H9 (cell line): Measurements from ENCODE around the gene CSNK2A2. TPM values are rescaled to one million over a fixed set of nuclear protein-coding genes. Genes with fewer than 3 reads are reported as not detected.

Source experiments
- DNase-seq: peaks from one replicate; pipeline ENCODE4 v3.0.0-alpha.2; 2017
- H2AFZ ChIP-seq: one replicate; pipeline ENCODE4 v1.6.1; 2013; ENCODE audit warnings: mild to moderate bottlenecking, low read length, control low read depth, moderate library complexity
- H2AK5ac ChIP-seq: 2 replicates; pipeline ENCODE4 v1.6.1; 2013; ENCODE audit warnings: low read length, control low read depth, mixed read lengths; ENCODE audit not compliant: insufficient read length
- H2BK120ac ChIP-seq: one replicate; pipeline ENCODE4 v1.6.1; 2013; ENCODE audit warnings: low read depth, mild to moderate bottlenecking, low read length, control low read depth, inconsistent platforms; ENCODE audit not compliant: poor library complexity, severe bottlenecking
- H2BK12ac ChIP-seq: 2 replicates; pipeline ENCODE4 v1.6.1; 2013; ENCODE audit warnings: low read length, control low read depth, mixed read lengths, low read depth; ENCODE audit not compliant: insufficient read length
- H2BK15ac ChIP-seq: 2 replicates; pipeline ENCODE4 v1.6.1; 2013; ENCODE audit warnings: low read depth, low read length, control low read depth
- H2BK20ac ChIP-seq: one replicate; pipeline ENCODE4 v1.6.1; 2013; ENCODE audit warnings: low read depth, mild to moderate bottlenecking, low read length, control low read depth, inconsistent platforms; ENCODE audit not compliant: poor library complexity, severe bottlenecking
- H2BK5ac ChIP-seq: 2 replicates; pipeline ENCODE4 v1.6.1; 2013; ENCODE audit warnings: low read length, control low read depth, mixed read lengths; ENCODE audit not compliant: insufficient read length
- H3K14ac ChIP-seq: 2 replicates; pipeline ENCODE4 v1.6.1; 2013; ENCODE audit warnings: low read length, control low read depth; ENCODE audit not compliant: insufficient read depth
- H3K18ac ChIP-seq: 2 replicates; pipeline ENCODE4 v1.6.1; 2013; ENCODE audit warnings: low read depth, mild to moderate bottlenecking, mixed read lengths, low read length, control low read depth; ENCODE audit not compliant: insufficient read length
- H3K23ac ChIP-seq: 2 replicates; pipeline ENCODE4 v1.6.1; 2013; ENCODE audit warnings: low read length, control low read depth, mixed read lengths, low read depth; ENCODE audit not compliant: insufficient read length
- H3K23me2 ChIP-seq: 2 replicates; pipeline ENCODE4 v1.6.1; 2013; ENCODE audit warnings: low read depth, mild to moderate bottlenecking, mixed read lengths, low read length, control low read depth; ENCODE audit not compliant: insufficient read length, poor library complexity, severe bottlenecking
- H3K27ac ChIP-seq: 2 replicates; pipeline ENCODE4 v1.5.1; 2013; ENCODE audit warnings: low read length, control low read depth, mixed read lengths, low read depth; ENCODE audit not compliant: insufficient read length
- H3K27me3 ChIP-seq: 2 replicates; pipeline ENCODE4 v1.6.1; 2013; ENCODE audit warnings: low read length, control low read depth, inconsistent platforms; ENCODE audit not compliant: insufficient read depth
- H3K4ac ChIP-seq: 2 replicates; pipeline ENCODE4 v1.6.1; 2013; ENCODE audit warnings: low read depth, mild to moderate bottlenecking, control low read depth, inconsistent platforms, low read length, moderate library complexity
- H3K4me1 ChIP-seq: 2 replicates; pipeline ENCODE4 v1.6.1; 2013; ENCODE audit warnings: low read length, control low read depth, inconsistent platforms; ENCODE audit not compliant: insufficient read depth
- H3K4me2 ChIP-seq: 2 replicates; pipeline ENCODE4 v1.6.1; 2013; ENCODE audit warnings: low read length, control low read depth, mixed read lengths; ENCODE audit not compliant: insufficient read length, insufficient read depth
- H3K56ac ChIP-seq: 2 replicates; pipeline ENCODE4 v1.6.1; 2013; ENCODE audit warnings: low read depth, mild to moderate bottlenecking, mixed read lengths, low read length, control low read depth; ENCODE audit not compliant: insufficient read length
- H3K79me1 ChIP-seq: 2 replicates; pipeline ENCODE4 v1.6.1; 2013; ENCODE audit warnings: low read depth, mild to moderate bottlenecking, moderate library complexity, low read length, control low read depth, inconsistent platforms; ENCODE audit not compliant: insufficient read depth, poor library complexity, severe bottlenecking
- H3K79me2 ChIP-seq: 2 replicates; pipeline ENCODE4 v1.6.1; 2013; ENCODE audit warnings: low read length, control low read depth, inconsistent platforms; ENCODE audit not compliant: insufficient read depth
- H3K9ac ChIP-seq: 2 replicates; pipeline ENCODE4 v1.6.1; 2013; ENCODE audit warnings: low read length, control low read depth, mixed read lengths; ENCODE audit not compliant: insufficient read length; ENCODE audit errors: extremely low read depth
- H3K9me3 ChIP-seq: one replicate; pipeline ENCODE4 v1.6.1; 2013; ENCODE audit warnings: low read depth, low read length, inconsistent platforms; ENCODE audit not compliant: control insufficient read depth
- H3T11ph ChIP-seq: one replicate; pipeline ENCODE4 v1.6.1; 2013; ENCODE audit warnings: mild to moderate bottlenecking, low read length, control low read depth, inconsistent platforms
- H4K20me1 ChIP-seq: one replicate; pipeline ENCODE4 v1.6.1; 2013; ENCODE audit not compliant: control insufficient read depth, insufficient read length, insufficient read depth
- H4K5ac ChIP-seq: 2 replicates; pipeline ENCODE4 v1.6.1; 2013; ENCODE audit warnings: low read depth, mild to moderate bottlenecking, mixed read lengths, low read length, control low read depth; ENCODE audit not compliant: insufficient read length
- H4K8ac ChIP-seq: replicated peaks from 2 replicates; pipeline ENCODE4 v1.6.1; 2013; ENCODE audit warnings: low read length, control low read depth, mixed read lengths, low read depth; ENCODE audit not compliant: insufficient read length
- H4K91ac ChIP-seq: 2 replicates; pipeline ENCODE4 v1.6.1; 2013; ENCODE audit warnings: low read depth, mild to moderate bottlenecking, moderate library complexity, mixed read lengths, low read length, control low read depth; ENCODE audit not compliant: insufficient read length
- H3K27ac Mint-ChIP-seq, 3 experiments: 2 replicates in 2 of 3; 3 replicates in 1 of 3; pipeline ENCODE4 v1.8.0; 2020 to 2021; ENCODE audit warnings: mixed read lengths in 3 of 3, mild to moderate bottlenecking in 1 of 3, moderate library complexity in 1 of 3
- H3K27me3 Mint-ChIP-seq: 2 replicates; pipeline ENCODE4 v1.8.0; 2021; ENCODE audit warnings: low read depth, mild to moderate bottlenecking, moderate library complexity, mixed read lengths
- H3K36me3 Mint-ChIP-seq, 3 experiments: 2 replicates in 2 of 3; 3 replicates in 1 of 3; pipeline ENCODE4 v1.8.0; 2020 to 2021; ENCODE audit warnings: low read depth in 3 of 3, mixed read lengths in 3 of 3; ENCODE audit not compliant: insufficient read depth in 1 of 3
- H3K4me1 Mint-ChIP-seq, 2 experiments: 2 replicates each; pipeline ENCODE4 v1.8.0; 2020; ENCODE audit warnings: mixed read lengths in 2 of 2
- H3K4me3 Mint-ChIP-seq, 2 experiments: 2 replicates in 1 of 2; 3 replicates in 1 of 2; pipeline ENCODE4 v1.8.0; 2020 to 2021; ENCODE audit warnings: mild to moderate bottlenecking in 2 of 2, mixed read lengths in 2 of 2, moderate library complexity in 1 of 2
- H3K9me3 Mint-ChIP-seq, 2 experiments: 2 replicates in 1 of 2; 3 replicates in 1 of 2; pipeline ENCODE4 v1.8.0; 2020; ENCODE audit warnings: mild to moderate bottlenecking in 2 of 2, mixed read lengths in 2 of 2, moderate library complexity in 1 of 2
- CTCF ChIP-seq: fragments of 200-600 bp; sonication (generic); conservative IDR thresholded peaks from 3 replicates; pipeline ENCODE4 v1.8.0; 2021; ENCODE audit warnings: antibody characterized with exemption, mild to moderate bottlenecking
- WGBS: extraction: QIAGEN DNeasy Blood & Tissue Kit; methylation state at CpG from one replicate; pipeline ENCODE4 v1.1.7; 2013; ENCODE audit warnings: missing lambda C conversion rate, low lambda C conversion rate, mixed read lengths; ENCODE audit not compliant: insufficient read length; ENCODE audit errors: extremely low coverage; 5-methylcytosine and 5-hydroxymethylcytosine counted together
- total RNA-seq: library from RNA; stranded (reverse); gene quantifications from 2 replicates; pipeline ENCODE4 v1.2.1, GENCODE V29; 2021

CSNK2A2 gene
- total RNA-seq, 1 experiment from 2014 or later = 134 TPM

- no peak for TF ChIP-seq CTCF
- no peak overlapping the region for H3K4me3 Mint-ChIP-seq
- H3K4me1 ChIP-seq = no peaks in the 10 kb centered on the region
- H3K27ac ChIP-seq = no peak overlapping the region
- no peaks in the 10 kb centered on the region for H4K20me1 ChIP-seq
- no peak overlapping the region for H3T11ph ChIP-seq
- no peak for DNase-seq
- no peaks in the 10 kb centered on the region for H3K27me3 ChIP-seq
- no peak overlapping the region for H4K91ac ChIP-seq
- peaks cover 10% of the 10 kb centered on the region for H3K79me1 ChIP-seq
- H3K14ac ChIP-seq = no peak overlapping the region
- no peak overlapping the region for H3K4me2 ChIP-seq
- no peaks in the 10 kb centered on the region for H3K9me3 ChIP-seq
- no peak overlapping the region for H2BK120ac ChIP-seq
- H2BK15ac ChIP-seq = no peak overlapping the region
- H3K23ac ChIP-seq = no peak overlapping the region
- no peak overlapping the region for H2BK12ac ChIP-seq
- no peaks in the 10 kb centered on the region for H3K9me3 Mint-ChIP-seq
- H4K5ac ChIP-seq = no peak overlapping the region
- no peak overlapping the region for H2BK20ac ChIP-seq
- H3K79me2 ChIP-seq = peaks cover 1% of the 10 kb centered on the region; the same call in 1 of the 2 replicates
- no peak overlapping the region for H3K56ac ChIP-seq
- H3K18ac ChIP-seq = no peak overlapping the region
- H2BK5ac ChIP-seq = no peak overlapping the region
- H3K4me1 Mint-ChIP-seq = no peaks in the 10 kb centered on the region
- WGBS = no CpG with 5 or more reads among the region's 1 CpG
- H2AFZ ChIP-seq = no peak overlapping the region
- H3K4ac ChIP-seq = no peak overlapping the region
- H3K9ac ChIP-seq = peak overlapping the region; percentile 33
- no peaks in the 10 kb centered on the region for H3K23me2 ChIP-seq
- H4K8ac ChIP-seq = no peak overlapping the region
- H3K27ac Mint-ChIP-seq = no peak overlapping the region
- H3K36me3 Mint-ChIP-seq = peaks cover 17 to 87% (median 74%) of the 10 kb centered on the region in 3 experiments
- H3K27me3 Mint-ChIP-seq = no peaks in the 10 kb centered on the region
- H2AK5ac ChIP-seq = no peak overlapping the region
These were observed 20.6 kb downstream of the CSNK2A2 start for GRCh38 chr16:58177353-58177710.
